ENCODE measurements around the gene MAPK4.

MAPK4 gene

DNA sequence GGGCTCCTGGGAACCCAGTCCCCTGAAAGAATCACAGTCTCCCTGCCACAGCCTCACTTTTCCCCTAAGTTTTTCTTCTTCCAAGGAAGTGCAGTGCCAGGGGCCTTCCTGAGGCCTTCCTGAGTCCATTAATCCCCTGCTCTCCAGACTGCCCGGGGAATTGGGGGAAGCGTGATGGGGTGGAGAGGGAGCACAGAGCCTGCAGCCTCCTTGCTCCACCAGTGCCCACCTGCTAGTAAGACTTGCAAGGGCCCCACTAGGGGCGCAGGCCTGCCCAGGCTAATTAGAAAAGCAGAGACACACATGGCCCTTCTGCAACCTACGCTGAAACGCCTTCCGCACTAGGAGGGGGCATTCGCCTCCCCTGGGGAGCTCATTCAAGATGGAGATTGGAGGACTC is 149.3 kb downstream of the MAPK4 start:
- DNase-seq (ENCODE audit: low read depth, low spot score) = no peak
- H3K4me3 ChIP-seq (ENCODE audit: low read depth, low read length) = no peak overlapping the region
- in situ Hi-C loops (cut with HindIII; ENCODE audit: low sequenced_read_pairs) = no loop called here
- TF ChIP-seq, protein P1, sequence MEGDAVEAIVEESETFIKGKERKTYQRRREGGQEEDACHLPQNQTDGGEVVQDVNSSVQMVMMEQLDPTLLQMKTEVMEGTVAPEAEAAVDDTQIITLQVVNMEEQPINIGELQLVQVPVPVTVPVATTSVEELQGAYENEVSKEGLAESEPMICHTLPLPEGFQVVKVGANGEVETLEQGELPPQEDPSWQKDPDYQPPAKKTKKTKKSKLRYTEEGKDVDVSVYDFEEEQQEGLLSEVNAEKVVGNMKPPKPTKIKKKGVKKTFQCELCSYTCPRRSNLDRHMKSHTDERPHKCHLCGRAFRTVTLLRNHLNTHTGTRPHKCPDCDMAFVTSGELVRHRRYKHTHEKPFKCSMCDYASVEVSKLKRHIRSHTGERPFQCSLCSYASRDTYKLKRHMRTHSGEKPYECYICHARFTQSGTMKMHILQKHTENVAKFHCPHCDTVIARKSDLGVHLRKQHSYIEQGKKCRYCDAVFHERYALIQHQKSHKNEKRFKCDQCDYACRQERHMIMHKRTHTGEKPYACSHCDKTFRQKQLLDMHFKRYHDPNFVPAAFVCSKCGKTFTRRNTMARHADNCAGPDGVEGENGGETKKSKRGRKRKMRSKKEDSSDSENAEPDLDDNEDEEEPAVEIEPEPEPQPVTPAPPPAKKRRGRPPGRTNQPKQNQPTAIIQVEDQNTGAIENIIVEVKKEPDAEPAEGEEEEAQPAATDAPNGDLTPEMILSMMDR (IDR thresholded peaks at IDR 0.05; ENCODE audit: low read depth, low read length) = no peak

DNA sequence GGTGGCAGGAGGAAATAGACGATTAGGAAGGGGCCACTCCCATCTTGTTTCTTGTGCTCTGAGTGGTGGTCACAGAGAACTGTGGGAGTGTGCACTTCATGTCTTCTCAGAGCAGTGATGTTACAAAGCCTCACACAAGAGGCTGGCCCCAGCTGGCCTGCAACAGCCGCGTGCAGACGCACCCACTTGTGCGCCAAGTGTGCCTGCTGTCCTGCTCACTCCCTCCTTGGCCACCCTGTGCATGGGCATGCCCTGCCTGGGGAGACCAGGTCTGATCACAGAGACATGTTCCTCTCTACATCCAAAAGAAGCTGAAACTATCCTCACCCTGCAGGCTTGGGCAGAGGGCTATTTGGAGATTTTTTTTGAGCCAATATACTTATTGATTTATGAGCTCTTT is 151.5 kb downstream of the MAPK4 start:
- in situ Hi-C loops (cut with HindIII; ENCODE audit: low sequenced_read_pairs) = no loop called here
- TF ChIP-seq, protein P1 (IDR thresholded peaks at IDR 0.05; ENCODE audit: low read depth, low read length) = no peak
- no peak for DNase-seq (ENCODE audit: low read depth, low spot score)
- no peak overlapping the region for H3K4me3 ChIP-seq (ENCODE audit: low read depth, low read length)

- in situ Hi-C loops (cut with HindIII; ENCODE audit: low sequenced_read_pairs) = no loop called here
- no peak overlapping the region for H3K4me3 ChIP-seq (ENCODE audit: low read depth, low read length)
- TF ChIP-seq, protein P1 (IDR thresholded peaks at IDR 0.05; ENCODE audit: low read depth, low read length) = no peak
- DNase-seq (ENCODE audit: low read depth, low spot score) = no peak
These were observed 156.0 kb downstream of the MAPK4 start for GRCh38 chr18:50715919-50716318.

DNA sequence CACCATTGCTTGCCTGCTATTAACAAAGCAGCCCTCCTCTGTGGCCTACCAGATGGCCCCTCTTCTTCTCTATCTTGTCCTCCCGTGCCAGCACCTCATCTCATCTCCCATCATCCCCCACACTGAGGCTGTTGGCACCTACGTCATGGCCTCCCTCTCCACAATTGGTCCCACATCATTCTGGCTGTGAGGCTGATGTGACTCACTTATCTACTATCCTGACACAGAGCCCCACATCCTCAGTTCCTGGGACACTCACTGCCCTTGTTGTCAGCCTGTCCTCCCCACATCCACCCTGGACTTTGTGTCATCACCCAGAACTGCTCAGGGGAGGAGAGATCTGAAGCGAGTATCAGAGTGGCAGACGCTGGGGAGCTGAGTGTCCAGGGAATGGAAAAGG is 157.0 kb downstream of the MAPK4 start:
- H3K4me3 ChIP-seq (ENCODE audit: low read depth, low read length) = no peak overlapping the region
- DNase-seq (ENCODE audit: low read depth, low spot score) = no peak
- TF ChIP-seq, protein P1 (IDR thresholded peaks at IDR 0.05; ENCODE audit: low read depth, low read length) = no peak
- in situ Hi-C loops (cut with HindIII; ENCODE audit: low sequenced_read_pairs) = no loop called here

DNA sequence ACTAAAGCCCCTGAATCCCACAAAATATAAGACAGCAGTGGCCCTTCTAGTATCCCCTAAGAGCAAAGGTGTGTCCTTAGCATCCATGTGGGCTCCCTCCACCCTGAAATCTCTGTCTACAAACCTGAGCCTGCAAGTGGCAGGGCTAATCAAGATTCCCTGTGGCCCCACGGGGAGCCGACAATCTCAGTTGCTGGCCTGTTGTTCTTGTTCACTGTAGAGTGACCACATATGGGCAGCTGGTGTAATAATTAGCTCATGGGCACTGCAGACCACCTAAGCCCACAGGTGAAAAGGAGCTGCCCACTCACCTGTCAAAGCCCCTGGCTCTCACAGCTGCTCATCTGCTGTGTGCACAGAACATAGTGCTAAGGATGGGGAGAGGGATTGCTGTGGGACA is 157.7 kb downstream of the MAPK4 start:
- in situ Hi-C loops (cut with HindIII; ENCODE audit: low sequenced_read_pairs) = no loop called here
- no peak for DNase-seq (ENCODE audit: low read depth, low spot score)
- H3K4me3 ChIP-seq (ENCODE audit: low read depth, low read length) = no peak overlapping the region
- TF ChIP-seq, protein P1 (IDR thresholded peaks at IDR 0.05; ENCODE audit: low read depth, low read length) = no peak

DNA sequence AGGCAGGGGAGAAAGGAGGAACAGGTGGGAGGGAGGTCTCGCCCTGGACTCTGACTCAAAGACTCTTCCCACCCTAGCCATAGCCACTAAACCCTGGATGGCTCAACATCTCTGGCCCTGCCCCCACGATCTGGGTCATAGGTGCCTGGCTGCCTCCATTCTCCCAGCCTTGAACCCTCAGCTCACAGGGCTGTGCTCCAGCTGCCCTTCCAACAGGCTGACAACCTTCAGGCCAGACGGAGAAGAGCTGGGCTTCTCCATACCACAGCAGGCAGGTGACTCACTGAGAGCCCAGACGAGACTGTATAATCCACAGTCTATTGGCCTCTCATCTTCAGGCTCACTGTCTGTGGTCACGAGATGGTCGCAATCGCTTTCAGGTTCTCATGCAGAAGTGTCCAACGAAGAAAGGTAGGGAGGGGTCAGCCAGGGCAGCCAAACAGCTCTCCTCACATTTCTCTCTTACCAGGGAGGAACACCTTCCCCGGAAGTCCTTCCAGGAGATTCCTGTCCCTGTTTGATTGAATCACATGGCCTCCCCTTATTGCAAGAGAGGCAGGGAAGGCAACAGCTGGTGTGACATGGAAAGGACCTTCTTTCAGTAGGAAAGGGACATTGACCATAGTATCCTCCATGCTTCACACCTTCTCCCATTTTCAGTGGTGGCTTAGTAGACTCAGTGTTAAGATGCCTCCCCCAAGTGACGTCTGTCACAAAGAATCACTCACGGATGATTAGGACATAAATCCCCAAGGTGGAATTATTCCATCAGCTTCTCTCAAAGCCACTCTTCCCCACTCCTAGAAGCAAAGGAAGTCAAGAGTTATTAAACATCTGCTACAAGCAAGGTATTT is 159.8 kb downstream of the MAPK4 start:
- DNase-seq (ENCODE audit: low read depth, low spot score) = no peak
- H3K4me3 ChIP-seq (ENCODE audit: low read depth, low read length) = no peak overlapping the region
- TF ChIP-seq, protein P1 (IDR thresholded peaks at IDR 0.05; ENCODE audit: low read depth, low read length) = no peak
- in situ Hi-C loops (cut with HindIII; ENCODE audit: low sequenced_read_pairs) = no loop called here
